GM12878 (cell line): ENCODE data around the gene ZGLP1. TPM values are rescaled to one million over a fixed set of nuclear protein-coding genes. Genes with fewer than 3 reads are reported as not detected.

Source experiments
- FOXM1 ChIP-seq: IDR thresholded peaks from 2 replicates; pipeline ENCODE4 v1.6.1; 2012; ENCODE audit warnings: low read depth, mild to moderate bottlenecking, inconsistent platforms, low read length, moderate library complexity
- HCFC1 ChIP-seq: fragments of 150-350 bp; IDR thresholded peaks from 2 replicates; pipeline ENCODE4 v1.6.1; 2014; ENCODE audit warnings: low read length
- HDAC2 ChIP-seq: fragments of 200-600 bp; sonication (generic); IDR thresholded peaks from 2 replicates; pipeline ENCODE4 v1.6.1; 2017
- KLF5 ChIP-seq: fragments of 450-650 bp; IDR thresholded peaks from 2 replicates; pipeline ENCODE4 v1.6.1; 2014; ENCODE audit warnings: mild to moderate bottlenecking; ENCODE audit not compliant: partially characterized antibody
- POU2F2 ChIP-seq: IDR thresholded peaks from 3 replicates; pipeline ENCODE4 v1.6.1; 2011; ENCODE audit warnings: low read depth, mild to moderate bottlenecking, low read length, borderline replicate concordance
- polyA plus RNA-seq, 11 experiments: library from polyadenylated mRNA; depleted of rRNA in 4 of 11; unstranded in 6 of 11; stranded (reverse) in 5 of 11; fragments of >200 nt; fragmentation: Nextera tagmentation in 4 of 11; fragmentation: Illumina TruSeq in 1 of 11; extraction: Ambion mirVana in 4 of 11; extraction: Trizol in 1 of 11; gene quantifications; 1 replicate in 1 of 11; 2 replicates in 10 of 11; pipeline versions ENCODE4 v1.2.1 to v1.2.3, GENCODE V29; 2011 to 2016; ENCODE audit warnings: inconsistent platforms in 2 of 11, missing spikeins in 2 of 11, low read depth in 1 of 11
- total RNA-seq, 4 experiments: library from RNA; depleted of rRNA in 3 of 4; stranded (reverse); fragments of >200 nt in 3 of 4; fragmentation: Illumina TruSeq in 1 of 4; extraction: Trizol in 1 of 4; gene quantifications; 2 replicates each; pipeline versions ENCODE4 v1.2.1 to v1.2.3, GENCODE V29; 2013 to 2021
- TF ChIP-seq, protein P1 (sequence below): IDR thresholded peaks from 2 replicates; pipeline ENCODE4 v1.6.1; 2011; ENCODE audit warnings: low read depth, low read length, improper control_type of control experiment, borderline replicate concordance
- TF ChIP-seq, protein P2 (sequence below): IDR thresholded peaks from 2 replicates; pipeline ENCODE4 v1.6.1; 2012; ENCODE audit warnings: improper control_type of control experiment, low read depth, low read length; ENCODE audit not compliant: insufficient replicate concordance

Gene ZGLP1
- total and polyA plus RNA-seq, 10 of the 15 experiments (the other 5 are each of a cell fraction or from before 2014, with no cell fraction given) = 0.29 to 5.6 (median 1.3) TPM

DNA sequence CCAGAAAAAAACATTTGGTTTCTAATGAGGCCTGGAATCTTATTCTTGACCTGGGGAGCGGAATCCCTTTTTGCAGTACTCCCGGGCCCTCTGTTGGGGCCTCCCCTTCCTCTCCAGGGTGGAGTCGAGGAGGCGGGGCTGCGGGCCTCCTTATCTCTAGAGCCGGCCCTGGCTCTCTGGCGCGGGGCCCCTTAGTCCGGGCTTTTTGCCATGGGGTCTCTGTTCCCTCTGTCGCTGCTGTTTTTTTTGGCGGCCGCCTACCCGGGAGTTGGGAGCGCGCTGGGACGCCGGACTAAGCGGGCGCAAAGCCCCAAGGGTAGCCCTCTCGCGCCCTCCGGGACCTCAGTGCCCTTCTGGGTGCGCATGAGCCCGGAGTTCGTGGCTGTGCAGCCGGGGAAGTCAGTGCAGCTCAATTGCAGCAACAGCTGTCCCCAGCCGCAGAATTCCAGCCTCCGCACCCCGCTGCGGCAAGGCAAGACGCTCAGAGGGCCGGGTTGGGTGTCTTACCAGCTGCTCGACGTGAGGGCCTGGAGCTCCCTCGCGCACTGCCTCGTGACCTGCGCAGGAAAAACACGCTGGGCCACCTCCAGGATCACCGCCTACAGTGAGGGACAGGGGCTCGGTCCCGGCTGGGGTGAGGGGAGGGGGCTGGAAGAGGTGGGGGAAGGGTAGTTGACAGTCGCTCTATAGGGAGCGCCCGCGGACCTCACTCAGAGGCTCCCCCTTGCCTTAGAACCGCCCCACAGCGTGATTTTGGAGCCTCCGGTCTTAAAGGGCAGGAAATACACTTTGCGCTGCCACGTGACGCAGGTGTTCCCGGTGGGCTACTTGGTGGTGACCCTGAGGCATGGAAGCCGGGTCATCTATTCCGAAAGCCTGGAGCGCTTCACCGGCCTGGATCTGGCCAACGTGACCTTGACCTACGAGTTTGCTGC, 22.5 kb downstream of the ZGLP1 start, which contains the start of gene ICAM4 (continued):
- TF ChIP-seq, protein P1, sequence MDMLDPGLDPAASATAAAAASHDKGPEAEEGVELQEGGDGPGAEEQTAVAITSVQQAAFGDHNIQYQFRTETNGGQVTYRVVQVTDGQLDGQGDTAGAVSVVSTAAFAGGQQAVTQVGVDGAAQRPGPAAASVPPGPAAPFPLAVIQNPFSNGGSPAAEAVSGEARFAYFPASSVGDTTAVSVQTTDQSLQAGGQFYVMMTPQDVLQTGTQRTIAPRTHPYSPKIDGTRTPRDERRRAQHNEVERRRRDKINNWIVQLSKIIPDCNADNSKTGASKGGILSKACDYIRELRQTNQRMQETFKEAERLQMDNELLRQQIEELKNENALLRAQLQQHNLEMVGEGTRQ = no peak; the same call in none of the 2 replicates
- no peak for TF ChIP-seq FOXM1
- TF ChIP-seq HCFC1 = no peak
- TF ChIP-seq KLF5 = no peak
- TF ChIP-seq, protein P2, sequence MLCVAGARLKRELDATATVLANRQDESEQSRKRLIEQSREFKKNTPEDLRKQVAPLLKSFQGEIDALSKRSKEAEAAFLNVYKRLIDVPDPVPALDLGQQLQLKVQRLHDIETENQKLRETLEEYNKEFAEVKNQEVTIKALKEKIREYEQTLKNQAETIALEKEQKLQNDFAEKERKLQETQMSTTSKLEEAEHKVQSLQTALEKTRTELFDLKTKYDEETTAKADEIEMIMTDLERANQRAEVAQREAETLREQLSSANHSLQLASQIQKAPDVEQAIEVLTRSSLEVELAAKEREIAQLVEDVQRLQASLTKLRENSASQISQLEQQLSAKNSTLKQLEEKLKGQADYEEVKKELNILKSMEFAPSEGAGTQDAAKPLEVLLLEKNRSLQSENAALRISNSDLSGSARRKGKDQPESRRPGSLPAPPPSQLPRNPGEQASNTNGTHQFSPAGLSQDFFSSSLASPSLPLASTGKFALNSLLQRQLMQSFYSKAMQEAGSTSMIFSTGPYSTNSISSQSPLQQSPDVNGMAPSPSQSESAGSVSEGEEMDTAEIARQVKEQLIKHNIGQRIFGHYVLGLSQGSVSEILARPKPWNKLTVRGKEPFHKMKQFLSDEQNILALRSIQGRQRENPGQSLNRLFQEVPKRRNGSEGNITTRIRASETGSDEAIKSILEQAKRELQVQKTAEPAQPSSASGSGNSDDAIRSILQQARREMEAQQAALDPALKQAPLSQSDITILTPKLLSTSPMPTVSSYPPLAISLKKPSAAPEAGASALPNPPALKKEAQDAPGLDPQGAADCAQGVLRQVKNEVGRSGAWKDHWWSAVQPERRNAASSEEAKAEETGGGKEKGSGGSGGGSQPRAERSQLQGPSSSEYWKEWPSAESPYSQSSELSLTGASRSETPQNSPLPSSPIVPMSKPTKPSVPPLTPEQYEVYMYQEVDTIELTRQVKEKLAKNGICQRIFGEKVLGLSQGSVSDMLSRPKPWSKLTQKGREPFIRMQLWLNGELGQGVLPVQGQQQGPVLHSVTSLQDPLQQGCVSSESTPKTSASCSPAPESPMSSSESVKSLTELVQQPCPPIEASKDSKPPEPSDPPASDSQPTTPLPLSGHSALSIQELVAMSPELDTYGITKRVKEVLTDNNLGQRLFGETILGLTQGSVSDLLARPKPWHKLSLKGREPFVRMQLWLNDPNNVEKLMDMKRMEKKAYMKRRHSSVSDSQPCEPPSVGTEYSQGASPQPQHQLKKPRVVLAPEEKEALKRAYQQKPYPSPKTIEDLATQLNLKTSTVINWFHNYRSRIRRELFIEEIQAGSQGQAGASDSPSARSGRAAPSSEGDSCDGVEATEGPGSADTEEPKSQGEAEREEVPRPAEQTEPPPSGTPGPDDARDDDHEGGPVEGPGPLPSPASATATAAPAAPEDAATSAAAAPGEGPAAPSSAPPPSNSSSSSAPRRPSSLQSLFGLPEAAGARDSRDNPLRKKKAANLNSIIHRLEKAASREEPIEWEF = no peak
- TF ChIP-seq POU2F2 = no peak
- no peak for TF ChIP-seq HDAC2
